GM18520 (cell line): ENCODE measurements around the gene LGMN.
A peak's percentile ranks its signal among the peaks of the same experiment; 100 is the strongest.
"Not testable (repeated sequence)": the region's sequence is repeated elsewhere in the genome, so short reads cannot be mapped to it uniquely, and the experiment has no call there.

Source experiments
- ATAC-seq: cut with Tn5 transposase; IDR thresholded peaks from one replicate; pipeline ENCODE4 v1.9.1; 2021; ENCODE audit not compliant: unreplicated experiment

The LGMN gene

GRCh38 chr14:92748259-92749016 is at the start of gene LGMN:
TSS of gene LGMN (minus strand) at chr14:92748627. CDS start at chr14:92732786, 15,841 bp downstream.
- peak; percentile 67 for ATAC-seq

- ATAC-seq: no peak
Observed at GRCh38 chr14:92794961-92795360, 46.5 kb upstream of the LGMN start.

DNA sequence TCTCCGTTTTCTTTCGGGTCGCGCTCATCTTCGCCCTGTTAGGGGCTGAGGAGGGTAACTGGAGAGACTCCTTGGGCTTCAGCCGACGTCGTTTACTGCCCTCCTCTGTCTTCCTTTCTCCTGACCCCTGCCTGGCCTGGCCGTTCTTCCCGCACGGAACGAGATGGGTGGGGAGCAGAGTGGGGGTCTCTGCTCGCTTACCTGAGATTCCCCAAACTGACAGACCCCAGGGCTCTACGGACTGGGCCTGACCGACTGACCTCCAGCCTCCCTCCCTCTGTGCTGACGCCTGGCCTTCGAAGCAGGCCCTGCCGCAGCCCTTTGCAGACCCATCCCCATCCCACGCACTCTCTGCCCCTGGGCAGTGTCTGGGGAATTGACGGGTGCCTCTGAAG is 46.1 kb upstream of the LGMN start:
- ATAC-seq: no peak

- peak; percentile 95 for ATAC-seq
Observed at GRCh38 chr14:92793709-92794546, 45.5 kb upstream of the LGMN start, which contains the start of gene GOLGA5. TSS of gene GOLGA5 (plus strand) at chr14:92794305. CDS start at chr14:92797438, 3,133 bp downstream.

- no peak for ATAC-seq
Observed at GRCh38 chr14:92792885-92793284, 44.5 kb upstream of the LGMN start.

- no peak for ATAC-seq
Observed at GRCh38 chr14:92789457-92790089, 41.1 kb upstream of the LGMN start.

GRCh38 chr14:92787554-92787953 is 39.1 kb upstream of the LGMN start:
- ATAC-seq: no peak

- no peak for ATAC-seq
Observed at GRCh38 chr14:92786427-92786756, 38.0 kb upstream of the LGMN start.

DNA sequence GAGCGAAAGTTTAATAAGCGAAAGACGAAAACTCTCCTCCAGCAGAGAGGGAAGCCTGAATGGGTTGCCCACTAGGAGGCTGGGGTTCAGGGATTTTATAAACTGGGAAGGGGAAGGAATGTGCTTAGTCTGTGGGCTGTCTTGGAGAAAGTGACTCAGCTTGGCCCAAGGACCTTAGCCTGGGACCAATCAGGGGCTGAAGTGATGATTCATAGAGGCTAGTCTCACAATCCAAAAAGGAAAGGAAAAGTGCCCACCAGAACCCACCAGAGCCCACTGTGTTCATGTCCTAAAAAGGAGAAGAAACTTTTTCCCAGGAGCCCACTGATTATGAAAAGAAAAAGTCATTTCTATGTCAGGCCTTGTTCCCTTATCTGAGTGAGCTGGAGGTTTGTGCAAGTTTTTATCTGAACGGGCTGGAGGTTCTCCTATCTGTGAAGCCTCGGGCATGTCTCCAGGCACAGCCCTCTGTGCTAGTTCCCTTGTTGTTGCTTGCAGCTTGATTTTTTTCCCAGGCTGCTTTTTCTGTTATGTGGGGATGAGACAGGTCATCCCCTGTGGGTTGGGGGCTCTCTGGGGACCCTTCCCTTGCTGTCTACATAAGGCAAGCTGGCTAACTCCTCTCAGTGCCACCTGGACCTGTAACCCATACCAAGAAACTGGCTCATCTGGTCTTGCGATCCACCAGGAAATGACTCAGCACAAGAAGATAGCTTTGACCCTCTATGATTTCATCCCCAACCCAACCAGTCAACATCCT is 37.4 kb upstream of the LGMN start:
- no peak for ATAC-seq

DNA sequence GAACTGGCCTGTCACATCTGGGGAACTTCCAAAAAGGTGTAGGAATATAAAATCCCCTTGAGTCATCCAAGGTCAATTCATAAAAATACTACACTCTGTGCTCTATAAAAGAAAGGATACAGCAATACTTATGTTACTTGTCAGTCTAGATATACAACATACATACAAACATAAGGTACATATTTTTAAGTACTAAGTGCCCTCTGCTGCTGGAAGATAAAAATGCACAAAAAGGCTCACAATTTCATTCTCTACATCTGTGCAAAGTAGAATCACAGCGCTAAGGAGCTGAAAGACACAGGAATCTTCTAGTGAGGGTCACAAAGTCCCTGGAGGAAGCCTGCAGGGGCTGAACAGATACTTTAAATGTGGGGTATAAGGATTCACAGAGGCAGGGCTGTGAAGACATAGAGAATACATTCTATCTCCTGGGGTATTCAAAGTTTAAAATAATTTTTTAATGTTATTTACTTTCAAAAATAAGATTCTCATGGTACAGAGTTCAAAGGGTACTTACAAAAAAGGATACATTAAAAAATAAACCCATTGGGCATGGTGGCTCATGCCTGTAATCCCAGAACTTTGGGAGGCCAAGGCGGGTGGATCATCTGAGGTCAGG is 35.5 kb upstream of the LGMN start:
- ATAC-seq: no peak

DNA sequence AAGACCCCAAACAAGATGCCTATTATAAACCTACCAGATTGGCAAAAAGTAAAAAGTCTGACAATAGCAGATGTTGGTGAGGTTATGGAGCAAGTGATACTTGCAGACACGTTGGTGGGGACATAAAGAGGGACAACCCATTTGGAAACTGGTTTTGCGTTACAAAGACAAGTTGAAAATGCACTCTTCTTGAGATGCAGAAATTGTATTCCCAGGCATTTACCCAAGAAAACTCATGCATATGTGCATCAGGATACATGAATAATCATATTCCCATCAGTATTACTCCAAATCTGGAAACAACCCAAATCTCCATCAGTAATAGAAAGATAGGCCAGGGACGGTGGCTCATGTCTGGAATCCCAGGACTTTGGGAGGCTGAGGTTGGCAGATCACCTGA is 32.9 kb upstream of the LGMN start:
- ATAC-seq: no peak

DNA sequence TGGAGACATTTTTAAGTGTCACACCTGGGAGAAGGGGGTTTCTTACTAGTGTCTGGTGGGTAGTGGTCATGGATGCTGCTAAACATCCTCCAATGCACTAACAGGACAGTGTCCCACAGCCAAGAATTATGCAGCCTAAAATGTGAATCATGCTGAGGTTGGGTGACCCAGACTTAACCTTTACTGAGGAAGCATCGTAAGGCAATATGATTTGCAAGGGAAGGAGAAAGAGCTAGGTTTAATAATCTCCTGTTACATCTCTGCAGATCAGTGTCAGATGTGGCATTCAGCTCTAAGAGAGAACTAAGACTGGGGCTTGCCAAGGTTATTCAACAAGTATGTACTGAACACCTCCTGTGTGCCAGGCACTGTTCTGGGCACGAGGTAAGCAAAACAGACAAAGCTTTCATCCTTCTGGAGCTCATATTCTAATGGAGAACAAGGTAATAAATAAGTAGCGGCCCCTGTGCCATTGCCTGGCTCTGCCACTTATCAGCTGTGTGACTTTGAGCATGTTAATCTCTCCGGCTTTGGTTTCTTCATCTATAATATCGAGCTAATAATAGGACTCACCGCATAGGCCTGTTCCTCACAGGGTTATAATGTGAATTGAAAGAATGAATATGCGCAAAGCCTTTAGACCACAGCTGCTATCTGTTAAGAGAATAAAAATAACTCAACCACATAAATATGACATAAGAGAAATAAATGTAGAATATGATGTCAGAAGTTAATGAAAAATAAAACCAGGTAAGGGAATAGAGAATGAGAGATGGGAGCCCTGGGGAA is 32.2 kb upstream of the LGMN start:
- no peak for ATAC-seq

- ATAC-seq: not testable (repeated sequence)
Observed at GRCh38 chr14:92778868-92779565, 30.6 kb upstream of the LGMN start.

DNA sequence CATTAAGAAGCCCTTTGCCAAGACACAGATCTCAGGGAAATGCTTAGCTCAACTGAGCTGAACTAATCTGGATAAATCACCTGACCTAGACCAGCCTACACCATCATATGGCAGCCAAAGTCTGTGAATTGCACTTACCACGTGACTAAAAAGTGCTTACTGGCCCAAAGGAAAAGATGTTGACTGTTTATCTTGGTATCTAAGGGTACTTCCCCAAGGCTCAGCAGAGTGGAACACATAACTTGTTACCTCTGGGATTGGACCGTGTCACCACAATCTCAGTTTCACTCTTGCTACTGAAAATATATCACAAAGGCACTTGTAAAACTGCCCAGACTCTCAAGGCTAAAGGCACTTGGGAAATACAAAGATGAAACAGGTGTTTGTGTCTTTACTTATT is 26.9 kb upstream of the LGMN start:
- peak; percentile 92 for ATAC-seq

- no peak for ATAC-seq
Observed at GRCh38 chr14:92774572-92774971, 26.1 kb upstream of the LGMN start.

- ATAC-seq: no peak
Observed at GRCh38 chr14:92770484-92770883, 22.1 kb upstream of the LGMN start.

- no peak for ATAC-seq
Observed at GRCh38 chr14:92768795-92769194, 20.4 kb upstream of the LGMN start.

DNA sequence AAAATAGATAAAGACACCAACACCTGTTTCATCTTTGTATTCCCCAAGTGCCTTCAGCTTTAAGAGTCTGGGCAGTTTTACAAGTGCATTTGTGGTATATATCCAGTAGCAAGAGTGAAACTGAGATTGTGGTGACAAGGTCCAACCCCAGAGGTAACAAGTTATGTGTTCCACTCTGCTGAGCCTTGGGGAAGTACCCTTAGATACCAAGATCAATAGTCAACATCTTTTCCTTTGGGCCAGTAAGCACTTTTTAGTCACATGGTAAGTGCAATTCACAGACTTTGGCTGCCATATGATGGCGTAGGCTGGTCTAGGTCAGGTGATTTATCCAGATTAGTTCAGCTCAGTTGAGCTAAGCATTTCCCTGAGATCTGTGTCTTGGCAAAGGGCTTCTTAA is 19.8 kb upstream of the LGMN start:
- ATAC-seq: peak; percentile 87
